Measurements from ENCODE around the gene CIB4.

CIB4 gene

DNA sequence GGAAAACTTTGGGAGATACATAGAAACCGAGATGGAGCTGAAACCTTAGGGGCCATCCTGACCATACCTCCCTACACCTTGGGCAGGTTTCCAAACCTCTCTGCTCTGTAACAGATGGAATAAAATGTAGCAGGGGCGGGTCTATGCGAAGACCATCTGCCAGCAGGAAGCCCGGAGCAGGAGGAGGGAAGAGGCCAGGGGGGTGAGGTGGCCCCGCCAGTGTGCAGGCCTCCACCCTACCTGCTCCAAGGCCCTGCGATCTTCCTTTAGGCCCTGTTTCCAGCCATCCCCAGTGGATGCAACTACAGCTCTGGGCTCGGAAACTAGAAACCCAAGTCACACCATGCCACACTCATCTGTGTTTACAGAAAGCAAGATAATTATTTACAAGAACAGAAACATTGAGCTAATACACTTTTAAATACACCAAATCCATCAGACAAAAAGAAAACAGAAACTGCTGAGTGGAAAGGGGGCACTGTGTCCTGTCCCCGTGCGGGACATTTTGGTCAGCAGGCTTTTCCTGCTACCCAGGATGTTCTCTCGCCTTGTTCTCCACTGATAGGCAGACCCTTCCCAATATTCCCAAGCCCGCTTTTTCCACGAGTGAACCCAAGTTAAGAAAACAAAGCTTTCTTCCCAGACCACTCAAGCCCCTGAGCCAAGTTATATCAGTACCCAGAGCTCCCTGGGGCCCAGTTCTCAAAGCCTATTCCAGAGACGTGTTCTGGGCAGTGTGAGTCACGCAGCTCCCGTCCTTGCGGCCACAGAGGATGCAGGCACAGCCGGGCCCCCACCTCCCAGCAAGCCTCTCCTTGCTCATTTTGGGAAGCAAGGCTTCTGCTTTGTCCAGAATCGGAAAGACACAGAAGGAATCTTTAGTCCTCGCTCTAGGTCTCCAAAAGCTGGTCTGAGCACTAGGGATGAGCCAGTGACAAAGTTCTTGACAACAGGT, 17.3 kb downstream of the CIB4 start:
- in situ Hi-C loops (cut with HindIII; ENCODE audit: low pct_ligation_motif_present, low sequenced_read_pairs): no loop called here
- Histone ChIP-seq H3K27me3 (replicated peaks) (peaks cover 13% of the 10 kb centered on the region), H3K4me3 (ENCODE audit: low read depth, low read length) (no peak overlapping the region), H3K27ac (no peak overlapping the region), H3K36me3 (replicated peaks) (no peaks in the 10 kb centered on the region)
- TF ChIP-seq, protein P1, sequence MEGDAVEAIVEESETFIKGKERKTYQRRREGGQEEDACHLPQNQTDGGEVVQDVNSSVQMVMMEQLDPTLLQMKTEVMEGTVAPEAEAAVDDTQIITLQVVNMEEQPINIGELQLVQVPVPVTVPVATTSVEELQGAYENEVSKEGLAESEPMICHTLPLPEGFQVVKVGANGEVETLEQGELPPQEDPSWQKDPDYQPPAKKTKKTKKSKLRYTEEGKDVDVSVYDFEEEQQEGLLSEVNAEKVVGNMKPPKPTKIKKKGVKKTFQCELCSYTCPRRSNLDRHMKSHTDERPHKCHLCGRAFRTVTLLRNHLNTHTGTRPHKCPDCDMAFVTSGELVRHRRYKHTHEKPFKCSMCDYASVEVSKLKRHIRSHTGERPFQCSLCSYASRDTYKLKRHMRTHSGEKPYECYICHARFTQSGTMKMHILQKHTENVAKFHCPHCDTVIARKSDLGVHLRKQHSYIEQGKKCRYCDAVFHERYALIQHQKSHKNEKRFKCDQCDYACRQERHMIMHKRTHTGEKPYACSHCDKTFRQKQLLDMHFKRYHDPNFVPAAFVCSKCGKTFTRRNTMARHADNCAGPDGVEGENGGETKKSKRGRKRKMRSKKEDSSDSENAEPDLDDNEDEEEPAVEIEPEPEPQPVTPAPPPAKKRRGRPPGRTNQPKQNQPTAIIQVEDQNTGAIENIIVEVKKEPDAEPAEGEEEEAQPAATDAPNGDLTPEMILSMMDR (IDR thresholded peaks at IDR 0.05; ENCODE audit: low read depth, low read length, missing control alignments): no peak
- DNase-seq: peak; percentile 45

DNA sequence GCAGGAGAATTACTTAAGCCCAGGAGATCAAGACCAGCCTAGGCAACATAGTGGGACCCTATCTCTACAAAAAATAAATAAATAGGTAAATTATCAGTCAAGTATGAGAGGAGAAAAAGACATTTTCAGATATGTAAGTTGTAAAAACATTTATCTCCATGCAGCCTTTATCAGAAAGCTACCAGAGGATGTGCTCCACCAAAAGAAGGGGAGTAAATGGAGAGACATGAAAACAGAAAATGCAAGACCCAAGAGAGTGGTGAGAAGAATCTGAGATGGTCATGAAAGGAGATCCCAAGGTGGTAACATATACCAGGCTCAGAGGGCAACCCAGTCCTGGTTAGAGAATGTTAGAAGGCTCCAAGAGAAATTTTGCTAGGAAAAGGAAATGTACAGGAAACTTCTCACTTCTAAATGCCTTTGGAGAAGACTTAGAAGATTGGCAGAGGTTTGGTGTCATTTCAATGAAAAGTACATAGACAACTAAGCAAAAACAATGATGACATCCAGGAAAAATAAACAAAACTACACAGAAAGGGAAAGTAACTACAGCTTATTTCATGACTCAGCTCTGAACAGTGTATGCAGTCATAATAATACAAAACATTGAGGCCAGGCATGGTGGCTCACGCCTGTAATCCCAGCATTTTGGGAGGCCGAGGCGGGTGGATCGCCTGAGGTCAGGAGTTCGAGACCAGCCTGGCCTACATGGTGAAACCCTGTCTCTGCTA, 19.5 kb downstream of the CIB4 start:
- Histone ChIP-seq H3K27ac (no peak overlapping the region), H3K27me3 (replicated peaks) (peaks cover 20% of the 10 kb centered on the region), H3K4me3 (ENCODE audit: low read depth, low read length) (no peak overlapping the region), H3K36me3 (replicated peaks) (no peaks in the 10 kb centered on the region)
- in situ Hi-C loops (cut with HindIII; ENCODE audit: low pct_ligation_motif_present, low sequenced_read_pairs): no loop called here
- no peak for DNase-seq
- TF ChIP-seq, protein P1 (IDR thresholded peaks at IDR 0.05; ENCODE audit: low read depth, low read length, missing control alignments): no peak

DNA sequence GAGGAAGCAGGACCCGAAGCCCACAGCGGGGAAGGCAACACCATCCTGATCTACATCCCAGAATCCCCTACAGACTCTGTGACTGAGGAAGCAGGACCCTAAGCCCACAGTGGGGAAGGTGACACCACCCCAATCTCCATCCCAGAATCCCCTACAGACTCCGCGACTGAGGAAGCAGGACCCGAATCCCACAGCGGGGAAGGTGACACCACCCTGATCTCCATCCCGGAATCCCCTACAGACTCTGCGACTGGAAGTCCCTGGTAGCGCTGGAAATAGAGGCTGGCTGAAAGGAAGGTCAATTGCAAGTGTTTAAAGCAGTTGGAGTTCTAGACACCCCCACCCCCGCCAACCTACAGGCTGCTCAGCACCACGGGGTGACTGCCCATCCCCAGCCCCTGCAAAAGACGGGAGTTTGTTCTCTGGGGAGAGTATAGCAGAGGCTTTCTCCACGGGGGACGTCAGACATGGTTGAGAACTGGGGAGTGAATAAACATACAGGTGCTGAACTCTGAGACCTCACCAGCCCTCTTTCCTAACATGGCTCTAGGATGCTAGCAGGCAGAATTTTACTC, 21.0 kb downstream of the CIB4 start:
- no peak for DNase-seq
- in situ Hi-C loops (cut with HindIII; ENCODE audit: low pct_ligation_motif_present, low sequenced_read_pairs): no loop called here

DNA sequence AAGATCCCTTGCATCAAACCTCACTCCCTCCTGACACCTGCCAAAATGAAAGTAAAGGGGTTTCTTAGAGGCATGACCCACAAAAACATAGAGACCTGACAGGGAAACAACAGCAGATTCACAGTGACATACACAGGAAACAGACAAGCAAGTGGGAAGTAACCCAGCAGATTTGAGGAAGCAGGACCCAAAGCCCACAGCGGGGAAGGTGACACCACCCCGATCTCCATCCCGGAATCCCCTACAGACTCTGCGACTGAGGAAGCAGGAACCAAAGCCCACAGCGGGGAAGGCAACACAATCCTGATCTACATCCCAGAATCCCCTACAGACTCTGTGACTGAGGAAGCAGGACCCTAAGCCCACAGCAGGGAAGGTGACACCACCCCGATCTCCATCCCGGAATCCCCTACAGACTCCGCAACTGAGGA, 21.6 kb downstream of the CIB4 start:
- in situ Hi-C loops (cut with HindIII; ENCODE audit: low pct_ligation_motif_present, low sequenced_read_pairs): no loop called here
- DNase-seq: no peak
- Histone ChIP-seq H3K27ac (no peak overlapping the region), H3K36me3 (replicated peaks) (no peaks in the 10 kb centered on the region), H3K4me3 (ENCODE audit: low read depth, low read length) (no peak overlapping the region), H3K27me3 (replicated peaks) (peaks cover 35% of the 10 kb centered on the region)
- TF ChIP-seq, protein P1 (IDR thresholded peaks at IDR 0.05; ENCODE audit: low read depth, low read length, missing control alignments): no peak

More for the DNA sequence above, 21.0 kb downstream of the CIB4 start:
- no peak overlapping the region for H3K4me3 ChIP-seq (ENCODE audit: low read depth, low read length)
- no peak overlapping the region for H3K27ac ChIP-seq
- H3K27me3 ChIP-seq (replicated peaks): peaks cover 29% of the 10 kb centered on the region
- no peaks in the 10 kb centered on the region for H3K36me3 ChIP-seq (replicated peaks)
- TF ChIP-seq, protein P1 (IDR thresholded peaks at IDR 0.05; ENCODE audit: low read depth, low read length, missing control alignments): no peak

DNA sequence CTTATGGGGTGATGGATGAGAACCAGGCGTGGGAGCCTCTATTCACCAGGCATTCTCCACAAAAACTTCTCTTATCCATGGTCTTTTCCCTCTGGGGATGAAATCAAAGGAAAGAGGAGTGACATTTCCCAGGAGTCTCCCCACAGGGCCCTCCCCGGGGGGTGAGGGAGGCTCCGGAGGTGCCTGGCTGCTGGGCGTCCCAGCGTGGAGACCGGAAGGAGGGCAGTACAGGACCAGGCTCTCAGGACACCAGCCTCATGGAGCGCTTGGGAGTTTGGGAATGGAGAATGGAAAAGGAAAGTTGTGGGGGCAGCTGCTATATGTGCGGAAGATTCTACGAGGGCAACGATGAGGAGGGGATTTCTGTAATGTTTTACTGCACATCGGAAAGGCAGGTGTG, 22.1 kb downstream of the CIB4 start:
- TF ChIP-seq, protein P1 (IDR thresholded peaks at IDR 0.05; ENCODE audit: low read depth, low read length, missing control alignments): no peak
- H3K27me3 ChIP-seq (replicated peaks): peaks cover 40% of the 10 kb centered on the region
- no peak overlapping the region for H3K27ac ChIP-seq
- H3K36me3 ChIP-seq (replicated peaks): no peaks in the 10 kb centered on the region
- in situ Hi-C loops (cut with HindIII; ENCODE audit: low pct_ligation_motif_present, low sequenced_read_pairs): no loop called here
- no peak for DNase-seq
- no peak overlapping the region for H3K4me3 ChIP-seq (ENCODE audit: low read depth, low read length)
